GF-D8 (cell line): ENCODE data around the gene PELI3.
A peak's percentile ranks its signal among the peaks of the same experiment; 100 is the strongest.
"Not testable (repeated sequence)": the region's sequence is repeated elsewhere in the genome, so short reads cannot be mapped to it uniquely, and the experiment has no call there.

Source experiments
- DNase-seq: peaks from one replicate; lab custom pipeline; 2025; lab: John Stamatoyannopoulos, UW

PELI3 gene

DNA sequence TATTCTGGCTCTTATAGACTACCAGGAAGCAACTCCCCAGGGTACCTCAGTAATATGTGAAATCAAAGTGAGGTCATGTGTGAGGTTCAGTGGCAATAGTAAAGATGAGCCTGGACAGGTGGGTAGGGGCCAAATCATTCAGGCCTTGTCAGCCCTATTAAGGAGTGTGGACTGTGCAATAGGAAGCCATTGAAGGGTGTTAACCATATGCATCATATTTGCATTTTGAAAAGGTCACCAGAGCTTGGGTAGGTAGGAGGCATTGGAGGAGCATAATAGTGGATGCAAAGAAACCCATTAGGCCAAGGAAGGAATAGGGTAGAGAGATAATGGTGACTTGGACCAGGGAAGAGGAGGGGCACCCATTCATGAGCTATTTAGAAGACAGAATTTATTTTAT is 19.7 kb upstream of the PELI3 start:
- DNase-seq = no peak

DNA sequence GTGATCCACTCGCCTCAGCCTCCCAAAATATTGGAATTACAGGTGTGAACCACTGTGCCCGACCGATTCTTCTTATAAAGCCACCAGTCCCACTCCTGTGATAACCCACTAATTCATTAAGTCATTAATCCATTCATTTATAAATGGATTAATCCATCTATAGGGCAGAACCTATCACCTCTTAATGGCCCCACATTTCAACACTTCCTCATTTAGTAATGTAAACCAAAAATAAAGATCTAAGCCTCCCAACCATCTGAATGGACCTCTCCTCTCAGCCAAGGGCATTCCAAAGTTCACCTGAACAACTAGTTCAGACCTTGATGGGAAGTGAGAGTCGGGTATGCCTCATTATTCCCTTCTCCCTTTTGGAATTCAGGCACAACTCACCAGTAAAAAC is 18.2 kb upstream of the PELI3 start:
- no peak for DNase-seq

DNA sequence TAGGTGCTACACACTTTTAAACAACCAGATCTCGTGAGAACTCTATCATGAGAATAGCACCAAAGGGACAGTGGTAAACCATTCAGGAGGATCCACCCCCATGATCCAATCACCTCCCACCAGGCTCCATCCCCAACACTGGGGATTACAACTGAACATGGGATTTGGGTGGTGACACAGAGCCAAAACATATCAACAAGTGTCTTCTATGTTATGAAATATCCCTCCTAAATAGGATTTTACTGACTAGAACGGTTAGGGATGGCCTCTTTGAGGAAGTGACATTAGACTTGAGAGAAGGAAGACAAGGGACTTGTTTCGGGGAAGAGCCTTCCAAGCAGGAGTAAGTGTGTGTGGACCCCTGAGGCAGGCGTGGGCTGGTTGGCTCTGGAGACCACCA is 16.1 kb upstream of the PELI3 start:
- DNase-seq = no peak

DNA sequence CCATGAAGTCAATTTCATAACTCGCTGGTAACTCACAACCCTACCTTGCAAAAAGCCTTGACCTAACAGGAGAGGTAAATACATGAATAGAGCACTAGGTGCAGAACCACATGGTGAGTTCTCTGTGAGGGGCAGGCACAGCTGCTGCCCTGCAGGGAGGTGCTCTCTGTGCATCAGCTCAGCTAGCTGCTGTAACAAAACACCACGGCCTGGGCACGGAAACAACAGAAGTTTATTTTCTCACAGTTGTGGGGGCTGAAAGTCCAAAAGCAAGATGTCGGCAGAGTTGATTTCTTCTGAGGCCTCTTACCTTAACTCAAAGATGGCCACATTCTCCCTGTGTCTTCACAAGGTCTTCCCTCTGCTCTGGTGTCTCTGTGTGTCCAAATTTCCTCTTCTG is 15.0 kb upstream of the PELI3 start:
- no peak for DNase-seq

DNA sequence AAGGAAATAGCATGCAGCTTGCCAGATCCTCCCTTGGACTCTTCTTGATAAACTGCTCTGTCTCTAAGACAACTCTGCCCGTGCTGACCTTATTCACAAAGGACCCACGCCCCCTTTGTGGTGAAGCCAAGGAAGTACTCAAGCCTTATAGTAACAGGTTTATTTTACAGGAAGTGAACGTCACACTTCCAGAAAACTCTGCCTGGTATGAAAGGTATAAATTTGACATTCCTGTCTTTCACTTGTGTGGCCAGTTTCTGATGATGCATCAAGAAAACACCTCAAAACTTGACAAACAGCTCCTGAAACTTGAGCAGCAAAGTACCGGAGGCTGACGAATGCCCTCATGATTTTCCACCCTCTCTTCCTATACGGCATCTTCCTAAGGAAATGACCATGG is 12.5 kb upstream of the PELI3 start:
- no peak for DNase-seq

DNA sequence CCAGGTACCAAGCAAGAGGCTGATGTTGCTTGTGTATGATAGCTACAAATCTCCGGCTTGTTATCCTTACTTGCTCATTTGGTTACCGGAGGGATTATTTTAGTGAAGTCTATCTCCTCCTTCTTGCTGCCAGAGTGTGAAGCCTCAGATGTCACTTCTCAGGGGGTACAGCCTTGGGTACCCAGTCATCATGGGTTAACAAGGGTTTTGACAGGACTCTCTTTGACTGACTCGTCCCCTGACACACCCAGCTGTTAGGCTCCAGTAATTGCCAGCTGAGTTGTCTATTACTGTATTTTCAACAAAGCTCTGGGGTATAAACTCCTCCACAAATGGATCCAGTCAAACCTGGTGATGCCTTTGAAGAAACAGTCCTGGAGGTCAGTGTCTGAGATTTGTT is 11.9 kb upstream of the PELI3 start:
- DNase-seq = no peak

DNA sequence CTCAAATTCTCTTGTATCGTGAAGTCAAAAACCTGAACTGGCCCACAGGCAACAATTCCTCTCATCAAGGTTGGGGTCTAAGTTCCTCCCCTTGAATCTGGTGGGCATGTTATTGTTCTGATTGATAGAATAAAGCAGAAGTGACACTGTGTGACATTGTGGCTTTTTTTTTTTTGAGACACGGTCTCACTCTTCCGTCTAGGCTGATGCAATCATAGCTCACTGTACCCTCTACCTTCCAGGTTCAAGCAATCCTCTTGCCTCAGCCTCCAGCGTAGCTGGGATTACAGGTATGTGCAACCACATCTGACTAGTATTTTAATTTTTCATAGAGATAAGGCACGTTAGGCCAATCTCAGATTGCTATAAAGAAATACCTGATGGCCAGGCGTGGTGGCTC is 8.9 kb upstream of the PELI3 start:
- peak; percentile 22 for DNase-seq

DNA sequence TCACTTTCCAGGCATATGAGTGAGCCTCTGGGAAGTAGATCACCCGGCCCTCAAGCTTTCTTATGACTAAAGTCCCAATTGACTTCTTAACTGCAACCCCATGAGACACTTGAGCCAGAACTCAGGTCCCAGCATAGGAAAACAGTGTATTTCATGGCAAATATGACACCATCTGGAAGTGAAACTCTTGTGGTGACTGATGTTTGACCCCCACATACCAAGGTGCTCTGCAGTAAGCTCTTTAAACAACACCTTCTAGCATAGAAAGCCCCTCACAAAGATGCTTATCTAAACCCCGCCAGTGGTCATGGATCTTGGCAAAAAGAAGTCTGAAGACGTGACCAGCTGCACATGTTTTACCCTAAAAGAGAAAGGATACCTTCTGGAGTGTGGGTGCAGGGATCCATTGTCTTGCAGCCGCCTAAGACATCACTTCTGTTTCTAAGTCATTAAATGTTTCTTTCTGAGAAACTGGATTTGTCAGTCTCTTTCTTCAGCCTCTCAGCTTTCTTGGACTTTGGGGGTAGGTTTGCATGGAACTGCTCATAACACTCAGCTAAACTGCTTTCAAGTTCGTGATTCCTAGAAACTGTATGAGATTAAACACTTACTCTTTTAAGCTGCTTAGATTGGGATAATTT is 7.4 kb upstream of the PELI3 start:
- DNase-seq = no peak

DNA sequence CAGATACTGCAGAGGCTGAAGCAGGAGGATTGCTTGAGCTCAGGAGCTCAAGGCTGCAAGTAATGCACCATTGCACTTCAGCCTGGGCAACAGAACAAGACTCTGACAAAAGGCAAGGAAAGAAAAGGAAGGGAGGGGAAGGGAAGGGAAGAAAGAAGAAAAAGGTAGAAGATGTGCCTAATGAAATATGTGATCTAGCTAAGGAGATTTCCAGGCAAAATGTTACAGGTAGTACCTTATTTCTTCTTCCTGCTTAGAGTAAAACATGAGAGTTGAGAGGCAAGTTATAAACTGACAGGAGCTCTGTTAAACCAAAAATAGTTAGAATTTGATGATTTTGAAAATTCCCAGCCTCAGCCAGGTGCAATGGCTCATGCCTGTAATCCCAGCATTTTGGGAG is 4.7 kb upstream of the PELI3 start:
- DNase-seq = no peak

DNA sequence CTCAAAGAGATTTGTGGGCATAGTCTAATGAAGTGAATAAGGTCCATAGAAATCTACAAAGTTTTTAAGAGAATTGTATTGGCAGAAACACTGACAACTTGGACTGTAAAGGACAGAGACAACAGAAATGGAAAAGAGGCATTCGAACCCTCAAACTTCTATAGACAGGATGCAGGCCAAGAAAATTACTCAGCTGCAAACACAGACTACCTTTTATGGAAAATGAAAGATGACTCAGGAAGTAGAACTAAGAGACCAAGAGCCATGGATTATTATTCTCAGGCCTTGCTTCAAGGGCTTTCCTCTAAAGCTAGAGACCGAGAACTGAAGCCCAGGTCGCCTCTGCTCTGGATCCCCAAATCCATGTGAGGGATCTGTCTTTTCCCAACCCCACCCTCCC is 3.8 kb upstream of the PELI3 start:
- DNase-seq = no peak

DNA sequence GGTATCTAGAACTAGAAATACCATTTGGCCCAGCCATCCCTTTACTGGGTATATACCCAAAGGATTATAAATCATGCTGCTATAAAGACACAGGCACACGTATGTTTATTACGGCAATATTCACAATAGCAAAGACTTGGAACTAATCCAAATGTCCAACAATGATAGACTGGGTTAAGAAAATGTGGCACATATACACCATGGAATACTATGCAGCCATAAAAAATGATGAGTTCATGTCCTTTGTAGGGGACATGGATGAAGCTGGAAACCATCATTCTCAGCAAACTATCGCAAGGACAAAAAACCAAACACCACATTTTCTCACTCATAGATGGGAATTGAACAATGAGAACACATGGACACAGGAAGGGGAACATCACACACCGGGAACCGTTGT is 2.6 kb upstream of the PELI3 start:
- DNase-seq = not testable (repeated sequence)

DNA sequence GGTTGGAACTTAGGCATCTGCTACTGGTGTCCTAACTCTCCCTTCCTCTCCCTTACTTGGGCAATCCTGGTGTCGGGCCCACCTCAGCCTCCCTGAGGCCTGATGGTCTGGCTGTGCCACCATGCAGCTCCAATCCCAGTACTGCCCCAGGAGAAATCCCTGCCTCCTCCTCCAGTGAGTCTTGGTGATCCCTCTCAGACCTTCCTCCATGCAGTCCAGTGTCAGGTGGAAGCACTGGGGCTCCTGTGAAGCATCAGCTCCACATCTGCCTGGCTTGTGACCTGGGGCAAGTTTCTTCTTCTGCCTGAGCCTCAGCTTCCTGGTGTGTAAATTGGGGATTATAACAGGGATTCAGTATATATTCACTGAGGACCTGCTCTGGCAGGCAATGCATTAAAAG is 1.8 kb upstream of the PELI3 start:
- no peak for DNase-seq

DNA sequence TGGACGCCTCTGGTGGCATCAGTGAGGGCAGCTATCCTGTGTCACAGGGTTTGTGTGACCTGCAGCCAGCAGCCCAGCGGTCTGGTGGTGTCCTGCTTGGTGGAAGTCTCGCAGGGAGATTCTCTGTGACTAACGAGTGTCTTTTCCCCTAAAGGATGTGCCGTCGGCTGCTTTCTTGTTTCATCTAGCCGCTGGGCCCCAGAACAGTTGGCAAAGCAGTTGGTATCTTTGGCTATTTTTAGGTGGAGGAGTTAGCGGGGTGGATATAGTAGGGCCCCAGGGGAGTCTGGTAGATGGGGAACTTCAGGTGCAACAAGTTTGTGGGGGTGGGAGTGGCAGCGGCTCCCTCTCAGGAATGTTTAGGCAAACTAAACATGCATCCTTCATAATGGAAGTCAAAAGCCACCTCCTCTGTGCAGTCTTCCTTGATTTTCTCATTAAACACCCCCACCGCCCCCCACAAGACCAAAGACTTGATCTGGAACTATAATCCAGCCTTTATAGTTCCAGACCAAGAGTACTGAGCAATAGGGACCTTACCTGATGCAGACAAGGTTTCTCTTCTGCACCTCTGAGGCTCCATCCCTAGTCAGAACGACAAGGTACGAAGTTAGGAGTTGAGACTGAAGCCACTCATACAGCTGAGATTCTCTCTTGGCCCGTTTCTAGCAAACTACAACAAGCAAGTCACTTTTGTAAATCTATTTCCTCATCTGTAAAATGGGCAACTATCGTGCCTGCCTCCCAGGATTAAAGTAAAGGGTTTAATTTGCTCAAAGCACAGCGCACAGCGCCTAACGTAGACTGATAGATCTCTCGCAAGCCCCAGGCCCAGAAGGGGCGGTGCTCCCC is 1.1 kb upstream of the PELI3 start:
- no peak for DNase-seq

DNA sequence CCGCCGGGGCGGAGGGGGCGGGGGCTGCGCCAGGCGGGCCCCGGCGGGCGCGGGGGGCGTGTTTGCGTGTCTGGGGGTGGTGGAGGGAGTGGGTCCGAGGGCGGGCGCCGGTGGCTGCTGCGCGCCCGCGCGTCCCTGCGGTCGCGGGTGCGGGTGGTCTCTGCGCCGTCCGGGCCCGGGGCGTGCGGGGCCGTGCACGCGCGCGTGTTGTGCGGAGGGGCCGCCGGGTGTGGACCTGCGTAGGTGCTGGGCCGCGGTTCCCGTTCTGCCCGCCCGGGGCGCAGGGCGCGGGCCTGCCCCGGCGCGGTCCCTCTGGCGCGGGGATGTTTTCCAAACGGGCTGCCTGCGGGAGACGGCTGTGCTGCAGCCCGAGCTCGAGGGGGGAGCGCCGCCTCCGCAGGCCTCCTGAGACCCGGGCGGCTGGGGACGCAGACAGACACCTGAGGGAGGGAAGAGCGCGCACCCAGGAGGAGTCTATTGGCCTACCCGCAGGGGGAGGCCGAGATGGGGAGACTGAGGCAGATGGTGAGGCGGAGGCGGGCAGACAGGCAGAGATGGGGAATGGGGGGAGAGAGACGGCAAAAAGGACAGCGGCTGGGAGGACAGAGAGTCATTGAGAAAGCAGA is 442 bp downstream of the PELI3 start:
- no peak for DNase-seq

DNA sequence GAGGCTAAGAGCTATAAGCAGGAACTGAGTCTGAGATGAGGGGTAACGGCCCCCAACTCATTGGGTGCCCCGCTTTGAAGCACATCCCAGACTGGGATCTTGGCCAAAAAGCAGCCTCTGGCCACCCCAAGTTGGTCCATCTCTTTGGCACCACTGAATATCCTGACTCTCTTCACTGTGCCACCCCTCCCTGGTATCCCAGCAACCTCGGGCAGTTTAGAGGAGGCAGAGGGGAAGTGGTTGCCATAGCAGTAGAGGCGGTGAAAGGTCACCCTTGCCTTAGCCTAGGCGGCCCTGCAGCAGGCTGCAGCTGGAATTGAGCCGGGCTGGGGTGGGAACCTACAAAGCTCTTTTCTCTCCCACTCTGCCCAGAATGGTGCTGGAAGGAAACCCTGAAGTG is 1.1 kb downstream of the PELI3 start:
- peak; percentile 60 for DNase-seq

DNA sequence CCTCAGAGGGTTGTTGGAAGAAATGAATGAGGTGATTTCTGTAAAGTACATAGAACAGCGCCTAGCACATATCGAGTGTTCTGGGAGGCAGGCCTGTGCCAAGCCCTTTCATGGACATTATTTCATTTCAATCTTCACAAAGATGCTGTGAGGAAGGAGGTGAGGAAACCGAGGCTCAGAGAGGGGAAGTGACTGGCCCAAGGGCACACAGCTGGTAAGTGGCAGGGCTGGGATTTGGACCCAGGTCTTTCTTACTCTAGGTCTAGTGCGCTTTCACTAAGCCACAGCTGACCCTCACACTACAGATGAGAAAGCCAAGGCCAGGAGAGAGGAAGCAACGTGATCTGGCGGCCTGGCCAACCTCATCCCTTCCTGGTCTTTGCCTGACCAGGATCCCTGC is 2.0 kb downstream of the PELI3 start:
- DNase-seq = no peak

DNA sequence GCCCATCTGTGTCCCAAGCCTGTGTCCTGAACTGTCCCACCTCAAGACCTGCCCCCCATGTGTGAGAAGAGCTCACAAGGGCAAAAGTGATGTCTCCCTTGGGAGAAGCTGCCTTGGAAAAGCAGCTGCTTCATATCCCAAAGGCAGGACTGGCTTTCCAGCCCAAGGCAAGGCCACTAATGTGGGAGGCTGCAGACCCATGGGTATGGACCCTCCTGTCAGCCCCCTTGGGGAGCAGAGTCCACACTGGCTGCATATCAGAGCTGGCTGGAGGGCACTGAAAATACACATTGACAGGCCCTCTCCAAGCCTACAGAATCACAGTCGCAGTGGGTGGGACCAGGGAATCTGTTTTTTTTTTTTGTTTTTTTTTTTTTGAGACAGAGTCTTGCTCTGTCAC is 2.7 kb downstream of the PELI3 start:
- no peak for DNase-seq

DNA sequence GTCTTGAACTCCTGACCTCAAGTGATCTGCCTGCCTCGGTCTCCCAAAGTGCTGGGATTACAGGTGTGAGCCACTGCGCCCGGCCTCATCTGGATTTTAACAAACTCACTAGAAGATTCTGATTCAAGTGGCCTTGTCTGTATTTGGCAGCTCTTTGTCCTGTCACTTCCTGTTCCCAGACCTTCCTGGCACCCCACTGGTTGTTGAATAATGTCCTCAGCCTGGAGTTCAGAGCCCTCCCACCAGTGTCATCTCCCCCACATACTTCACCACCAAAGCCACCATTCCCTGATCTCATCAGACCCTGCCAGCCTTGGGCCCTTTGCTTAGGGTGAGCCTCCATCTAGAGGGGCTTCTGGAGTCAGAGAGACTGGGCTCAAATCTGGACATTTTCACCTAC is 3.3 kb downstream of the PELI3 start:
- no peak for DNase-seq

DNA sequence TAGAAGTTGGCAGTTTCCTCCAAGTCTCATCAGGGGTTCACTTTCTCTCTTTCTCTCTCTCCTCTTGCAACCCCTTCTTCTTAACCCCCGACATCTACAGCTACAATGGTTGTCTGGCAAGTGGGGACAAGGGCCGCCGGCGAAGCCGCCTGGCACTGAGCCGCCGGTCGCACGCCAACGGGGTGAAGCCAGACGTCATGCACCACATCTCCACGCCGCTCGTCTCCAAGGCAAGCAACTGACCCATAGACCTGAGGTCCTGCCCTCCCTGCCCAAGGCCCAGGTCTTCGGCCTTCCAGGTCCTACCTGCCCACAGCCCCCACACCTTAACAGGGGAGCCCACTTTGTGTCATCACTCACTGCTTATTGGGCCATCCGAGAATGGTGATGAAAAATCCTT is 4.4 kb downstream of the PELI3 start:
- no peak for DNase-seq

DNA sequence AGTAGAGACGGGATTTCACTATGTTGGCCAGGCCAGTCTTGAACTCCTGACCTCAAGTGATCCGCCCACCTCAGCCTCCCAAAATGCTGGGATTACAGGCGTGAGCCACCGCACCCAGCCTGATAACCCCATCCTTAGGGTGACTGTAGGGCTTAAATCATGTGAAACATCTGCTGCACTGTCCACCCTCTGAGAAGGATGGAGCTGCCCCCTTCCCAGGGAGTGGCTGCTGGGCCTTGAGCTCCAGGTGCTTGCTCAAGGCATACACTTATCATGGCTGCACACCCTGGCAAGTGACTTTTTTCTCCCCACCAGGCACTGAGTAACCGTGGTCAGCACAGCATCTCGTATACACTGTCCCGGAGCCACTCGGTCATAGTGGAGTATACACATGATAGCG is 5.3 kb downstream of the PELI3 start:
- no peak for DNase-seq

DNA sequence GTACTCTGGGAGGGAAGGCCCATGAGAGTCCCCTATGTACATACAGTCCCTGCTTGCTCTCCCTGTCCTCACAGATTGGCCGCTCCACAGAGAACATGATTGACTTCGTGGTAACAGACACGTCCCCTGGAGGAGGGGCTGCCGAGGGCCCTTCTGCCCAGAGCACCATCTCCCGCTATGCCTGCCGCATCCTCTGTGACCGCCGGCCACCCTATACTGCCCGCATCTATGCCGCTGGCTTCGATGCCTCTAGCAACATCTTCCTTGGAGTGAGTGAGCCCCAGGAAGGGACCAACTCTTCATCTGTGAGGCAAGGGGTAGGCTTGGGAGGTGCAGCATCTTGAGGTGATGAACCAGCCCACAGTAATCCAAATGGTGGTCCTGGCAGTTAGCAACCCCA is 6.5 kb downstream of the PELI3 start:
- no peak for DNase-seq

DNA sequence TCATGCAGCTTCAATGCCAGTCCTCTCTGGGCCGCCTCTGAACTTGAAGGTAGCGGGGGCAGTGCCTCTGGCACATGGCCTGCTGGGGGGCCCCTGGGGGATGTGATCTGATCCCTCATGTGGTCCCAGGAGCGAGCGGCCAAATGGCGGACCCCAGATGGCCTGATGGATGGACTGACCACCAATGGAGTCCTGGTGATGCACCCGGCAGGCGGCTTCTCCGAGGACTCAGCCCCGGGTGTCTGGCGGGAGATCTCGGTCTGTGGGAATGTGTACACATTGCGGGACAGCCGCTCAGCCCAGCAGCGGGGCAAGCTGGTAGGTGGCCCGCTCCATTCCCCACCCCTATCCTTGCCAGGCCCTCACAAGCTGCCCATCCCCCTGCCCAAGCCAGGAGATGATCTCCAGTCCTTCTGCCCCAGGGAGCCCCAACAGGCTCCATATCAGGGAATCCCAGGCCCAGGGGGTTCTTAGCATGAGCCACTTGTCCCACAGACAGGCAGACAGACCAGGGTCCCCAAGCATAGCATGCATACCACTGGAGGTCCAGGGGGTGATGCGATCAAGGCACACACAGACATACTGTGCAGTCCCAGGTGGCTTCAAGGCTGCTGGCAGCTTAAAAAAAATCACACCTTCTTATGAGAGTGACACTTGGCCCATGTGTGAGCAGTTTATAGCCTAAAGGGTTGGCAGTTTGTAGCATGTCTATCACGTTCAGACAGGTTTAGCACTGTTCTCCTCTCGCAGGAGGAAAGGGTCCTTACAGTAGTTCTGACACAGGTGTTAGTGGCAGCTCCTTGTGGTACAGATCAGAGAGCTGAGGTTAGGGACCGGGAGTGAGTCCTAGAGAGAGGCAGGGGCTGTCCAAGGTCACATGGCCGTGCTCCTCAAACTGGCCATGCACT is 7.2 kb downstream of the PELI3 start:
- DNase-seq = no peak
